ENCODE measurements around the gene HMGXB3. TPM values are rescaled to one million over a fixed set of nuclear protein-coding genes. Genes with fewer than 3 reads are reported as not detected.

The HMGXB3 gene
- total RNA-seq, 3 donors from 2014 or later (not counting 1 experiment from before 2014, with no cell fraction given): 39.0 to 46.5 (median 45.8) TPM

GRCh38 chr5:150052226-150052955 lies 51.9 kb downstream of the HMGXB3 start:
- H3K9me3 ChIP-seq (ENCODE audit: control insufficient read depth, insufficient read depth, low read length): no peaks in the 10 kb centered on the region
- peaks cover 4% of the 10 kb centered on the region for H3K4me1 ChIP-seq (ENCODE audit: control insufficient read depth, insufficient read depth, low read length)
- peaks cover 64% of the 10 kb centered on the region for H3K36me3 ChIP-seq (ENCODE audit: control insufficient read depth, insufficient read depth, low read length)
- ATAC-seq (no peak), DNase-seq (no peak)
- no peak overlapping the region for H3K27ac ChIP-seq (ENCODE audit: low read length)
- peaks cover 5% of the 10 kb centered on the region for H3K27me3 ChIP-seq (ENCODE audit: control insufficient read depth, insufficient read depth, low read length)
- H3K4me3 Mint-ChIP-seq: no peak overlapping the region
- WGBS (ENCODE audit: insufficient coverage): 78% methylated on average over 5 of the region's 6 CpGs
- no peak overlapping the region for H3K4me3 ChIP-seq (ENCODE audit: low read length)
- no peak for TF ChIP-seq CTCF (IDR thresholded peaks at IDR 0.05)
- peaks cover 24 to 42% of the 10 kb centered on the region in 2 donors for H3K4me1 Mint-ChIP-seq
- peaks cover 25% of the 10 kb centered on the region in 2 donors for H3K27me3 Mint-ChIP-seq (ENCODE audit: low read depth in 2 of 2)
- peaks cover 39% of the 10 kb centered on the region for H3K36me3 Mint-ChIP-seq
- H3K27ac Mint-ChIP-seq: no peak overlapping the region
- no peaks in the 10 kb centered on the region for H3K9me3 Mint-ChIP-seq
- intact Hi-C loops (cut with micrococcal nuclease): no loop called here

- peak in 1 of 3 donors; percentile 26 for ATAC-seq
- no peak for DNase-seq
- Histone ChIP-seq H3K27me3 (ENCODE audit: control insufficient read depth, insufficient read depth, low read length) (no peaks in the 10 kb centered on the region), H3K27ac (ENCODE audit: low read length) (no peak overlapping the region), H3K36me3 (ENCODE audit: control insufficient read depth, insufficient read depth, low read length) (peaks cover 57% of the 10 kb centered on the region), H3K4me3 (ENCODE audit: low read length) (no peak overlapping the region), H3K4me1 (ENCODE audit: control insufficient read depth, insufficient read depth, low read length) (no peaks in the 10 kb centered on the region), H3K9me3 (ENCODE audit: control insufficient read depth, insufficient read depth, low read length) (no peaks in the 10 kb centered on the region)
- no peak for TF ChIP-seq CTCF (IDR thresholded peaks at IDR 0.05)
- H3K27ac Mint-ChIP-seq: no peak overlapping the region
- H3K27me3 Mint-ChIP-seq (ENCODE audit: low read depth in 2 of 2): peaks cover 18% of the 10 kb centered on the region in 2 donors
- H3K36me3 Mint-ChIP-seq: peaks cover 34% of the 10 kb centered on the region
- H3K4me3 Mint-ChIP-seq: no peak overlapping the region
- H3K4me1 Mint-ChIP-seq: peaks cover 18 to 35% of the 10 kb centered on the region in 2 donors
- H3K9me3 Mint-ChIP-seq: no peaks in the 10 kb centered on the region
- WGBS (ENCODE audit: insufficient coverage): 79% methylated on average over 9 of the region's 9 CpGs
- intact Hi-C loops (cut with micrococcal nuclease): no loop called here
These were observed 52.6 kb downstream of the HMGXB3 start for GRCh38 chr5:150052956-150053712.

- 97% methylated on average over 12 of the region's 14 CpGs for WGBS (ENCODE audit: insufficient coverage)
- peaks cover 10 to 33% of the 10 kb centered on the region in 2 donors for H3K4me1 Mint-ChIP-seq
- Histone ChIP-seq H3K9me3 (ENCODE audit: control insufficient read depth, insufficient read depth, low read length) (no peaks in the 10 kb centered on the region), H3K36me3 (ENCODE audit: control insufficient read depth, insufficient read depth, low read length) (peaks cover 49% of the 10 kb centered on the region), H3K4me1 (ENCODE audit: control insufficient read depth, insufficient read depth, low read length) (no peaks in the 10 kb centered on the region), H3K27me3 (ENCODE audit: control insufficient read depth, insufficient read depth, low read length) (no peaks in the 10 kb centered on the region), H3K27ac (ENCODE audit: low read length) (no peak overlapping the region), H3K4me3 (ENCODE audit: low read length) (no peak overlapping the region)
- no peak overlapping the region for H3K27ac Mint-ChIP-seq
- peaks cover 10 to 16% of the 10 kb centered on the region in 2 donors for H3K27me3 Mint-ChIP-seq (ENCODE audit: low read depth in 2 of 2)
- no peak for ATAC-seq
- no peak overlapping the region for H3K4me3 Mint-ChIP-seq
- peaks cover 27% of the 10 kb centered on the region for H3K36me3 Mint-ChIP-seq
- intact Hi-C loops (cut with micrococcal nuclease): no loop called here
- no peaks in the 10 kb centered on the region for H3K9me3 Mint-ChIP-seq
- no peak for DNase-seq
- no peak for TF ChIP-seq CTCF (IDR thresholded peaks at IDR 0.05)
These were observed 53.3 kb downstream of the HMGXB3 start for GRCh38 chr5:150053713-150054392.

Data from natural killer cell (primary cell).